ENCODE measurements around the gene CANT1. TPM values are rescaled to one million over a fixed set of nuclear protein-coding genes. Genes with fewer than 3 reads are reported as not detected.
"Not testable (repeated sequence)": the region's sequence is repeated elsewhere in the genome, so short reads cannot be mapped to it uniquely, and the experiment has no call there.

CANT1 gene
- total RNA-seq, 3 donors from 2014 or later: 46.7 to 68.6 (median 55.5) TPM

DNA sequence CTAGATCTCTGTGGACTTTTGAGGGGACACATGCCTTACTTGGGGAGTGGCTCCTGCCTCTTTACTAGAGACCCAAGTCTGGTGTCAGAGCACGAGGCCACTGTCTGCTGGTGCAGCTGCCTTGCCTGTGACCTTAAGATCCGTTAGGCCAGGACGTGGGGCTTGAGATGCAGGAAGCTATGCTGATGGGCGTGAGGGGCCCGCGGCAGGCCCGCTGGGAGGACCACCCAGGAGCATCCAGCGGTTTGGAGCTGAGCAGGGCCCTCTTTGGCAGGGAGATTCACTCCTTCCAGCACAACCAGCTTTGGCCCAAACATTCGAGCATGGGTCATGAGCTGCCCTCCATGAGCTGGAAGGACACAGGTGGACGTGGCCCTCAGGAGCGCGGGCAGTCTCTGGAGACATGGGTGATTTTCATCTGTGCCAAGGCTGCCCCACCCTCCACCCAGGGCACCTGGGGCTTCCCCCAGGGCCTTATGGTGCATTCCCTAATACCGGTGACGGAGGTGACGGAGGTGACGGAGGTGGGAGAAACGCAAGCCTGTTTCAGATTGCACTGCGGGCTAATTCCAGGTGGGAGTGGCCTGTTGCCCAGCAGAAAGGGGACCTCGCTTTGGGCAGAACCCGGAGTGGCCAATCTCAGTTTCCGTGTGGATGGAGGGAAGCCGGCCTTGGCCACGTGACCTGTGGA lies 42.5 kb downstream of the CANT1 start:
- H3K9me3 Mint-ChIP-seq: no peaks in the 10 kb centered on the region
- no peaks in the 10 kb centered on the region for H3K36me3 Mint-ChIP-seq (ENCODE audit: insufficient read depth)
- ATAC-seq: no peak
- DNase-seq: no peak
- peaks cover 7% of the 10 kb centered on the region for H3K4me1 Mint-ChIP-seq (ENCODE audit: low read depth)
- no peak overlapping the region for H3K4me3 Mint-ChIP-seq
- no peaks in the 10 kb centered on the region for H3K27me3 Mint-ChIP-seq (ENCODE audit: low read depth)

- Mint-ChIP-seq H3K4me3 (no peak overlapping the region), H3K9me3 (no peaks in the 10 kb centered on the region)
- no peak for ATAC-seq
These were observed 43.3 kb downstream of the CANT1 start for GRCh38 chr17:78966123-78966813.

DNA sequence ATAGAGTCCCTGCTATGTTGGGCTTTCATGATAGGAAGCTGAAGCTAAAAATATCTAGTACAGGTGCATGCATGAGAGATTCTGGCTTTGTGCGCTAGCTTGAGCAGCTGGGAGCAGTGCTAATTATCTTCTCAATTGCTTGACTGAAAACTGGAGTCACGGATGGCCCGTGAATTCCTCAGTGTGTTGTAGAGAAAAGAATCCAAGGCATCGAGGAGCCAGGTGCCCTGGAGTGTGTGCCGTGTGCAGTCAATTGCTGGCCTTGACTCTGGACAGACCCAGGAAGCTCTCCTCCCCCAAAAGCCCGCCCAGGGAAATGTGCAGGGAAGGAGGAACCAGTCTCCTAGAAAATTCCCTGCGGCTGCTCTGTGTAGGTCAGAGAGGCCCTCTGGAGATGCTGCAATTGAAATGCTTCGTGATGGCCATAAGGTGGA lies 44.1 kb downstream of the CANT1 start:
- Mint-ChIP-seq H3K9me3 (no peaks in the 10 kb centered on the region), H3K27me3 (ENCODE audit: low read depth) (no peaks in the 10 kb centered on the region), H3K4me1 (ENCODE audit: low read depth) (no peaks in the 10 kb centered on the region), H3K4me3 (no peak overlapping the region), H3K36me3 (ENCODE audit: insufficient read depth) (no peaks in the 10 kb centered on the region)
- ATAC-seq (no peak), DNase-seq (no peak)

More at GRCh38 chr17:78966123-78966813, 43.3 kb downstream of the CANT1 start:
- DNase-seq: no peak
- Mint-ChIP-seq H3K27me3 (ENCODE audit: low read depth) (no peaks in the 10 kb centered on the region), H3K36me3 (ENCODE audit: insufficient read depth) (no peaks in the 10 kb centered on the region), H3K4me1 (ENCODE audit: low read depth) (peaks cover 4% of the 10 kb centered on the region)

- no peaks in the 10 kb centered on the region for H3K9me3 Mint-ChIP-seq
- no peaks in the 10 kb centered on the region for H3K27me3 Mint-ChIP-seq (ENCODE audit: low read depth)
- ATAC-seq (no peak), DNase-seq (no peak)
- no peak overlapping the region for H3K4me3 Mint-ChIP-seq
- no peaks in the 10 kb centered on the region for H3K4me1 Mint-ChIP-seq (ENCODE audit: low read depth)
- H3K36me3 Mint-ChIP-seq (ENCODE audit: insufficient read depth): no peaks in the 10 kb centered on the region
These were observed 46.2 kb downstream of the CANT1 start for GRCh38 chr17:78963378-78963777.

- not testable (repeated sequence) for DNase-seq; H3K36me3 Mint-ChIP-seq (ENCODE audit: insufficient read depth); ATAC-seq; H3K4me3 Mint-ChIP-seq; H3K9me3 Mint-ChIP-seq; H3K27me3 Mint-ChIP-seq (ENCODE audit: low read depth); H3K4me1 Mint-ChIP-seq (ENCODE audit: low read depth)
These were observed 46.6 kb downstream of the CANT1 start for GRCh38 chr17:78962984-78963348.

- DNase-seq (no peak), ATAC-seq (no peak)
- H3K36me3 Mint-ChIP-seq (ENCODE audit: insufficient read depth): no peaks in the 10 kb centered on the region
- no peaks in the 10 kb centered on the region for H3K27me3 Mint-ChIP-seq (ENCODE audit: low read depth)
- H3K4me3 Mint-ChIP-seq: no peak overlapping the region
- H3K9me3 Mint-ChIP-seq: no peaks in the 10 kb centered on the region
- H3K4me1 Mint-ChIP-seq (ENCODE audit: low read depth): no peaks in the 10 kb centered on the region
These were observed 47.1 kb downstream of the CANT1 start for GRCh38 chr17:78962345-78962983.

DNA sequence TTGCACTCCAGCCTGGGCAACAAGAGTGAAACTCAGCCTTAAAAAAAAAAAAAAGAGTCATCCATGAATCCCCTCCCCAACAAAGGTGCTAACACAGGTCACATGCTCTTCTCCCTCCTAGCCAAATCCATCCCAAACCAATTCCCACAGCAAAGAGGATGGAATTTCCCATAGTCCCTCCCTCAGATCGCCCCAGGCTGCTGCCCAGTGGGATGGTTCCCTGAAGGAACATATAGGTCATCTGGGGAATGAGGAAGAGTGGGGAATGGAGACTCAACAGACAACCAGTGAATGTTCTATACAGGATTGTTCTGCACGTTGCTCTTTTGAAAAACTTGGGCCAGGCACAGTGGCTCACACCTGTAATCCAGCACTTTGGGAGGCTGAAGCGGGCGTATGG lies 48.0 kb downstream of the CANT1 start:
- no peak overlapping the region for H3K4me3 Mint-ChIP-seq
- no peak for ATAC-seq
- no peaks in the 10 kb centered on the region for H3K36me3 Mint-ChIP-seq (ENCODE audit: insufficient read depth)
- peaks cover 2% of the 10 kb centered on the region for H3K27me3 Mint-ChIP-seq (ENCODE audit: low read depth)
- no peak for DNase-seq
- no peaks in the 10 kb centered on the region for H3K4me1 Mint-ChIP-seq (ENCODE audit: low read depth)
- no peaks in the 10 kb centered on the region for H3K9me3 Mint-ChIP-seq

DNA sequence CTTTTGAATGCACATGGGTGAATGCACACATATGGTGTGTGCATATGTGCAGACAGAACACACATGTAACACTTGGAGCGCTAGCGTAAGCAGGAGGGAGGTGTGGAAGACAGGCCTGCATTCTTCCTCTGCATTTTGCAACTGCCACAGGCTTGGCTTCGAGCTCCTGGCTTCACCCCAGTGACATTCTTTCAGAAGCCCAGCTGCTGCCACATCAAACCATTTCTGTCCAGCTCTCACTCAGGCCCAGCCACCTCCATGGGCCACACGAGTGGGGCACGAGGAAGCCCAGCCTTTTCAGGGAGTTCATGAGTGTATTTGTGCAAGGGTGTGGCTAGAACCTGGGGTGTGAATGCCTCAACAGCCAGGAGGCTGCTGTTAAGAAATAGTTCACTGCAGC lies 48.6 kb downstream of the CANT1 start:
- Mint-ChIP-seq H3K27me3 (ENCODE audit: low read depth) (peaks cover 2% of the 10 kb centered on the region), H3K4me1 (ENCODE audit: low read depth) (no peaks in the 10 kb centered on the region), H3K9me3 (no peaks in the 10 kb centered on the region), H3K36me3 (ENCODE audit: insufficient read depth) (no peaks in the 10 kb centered on the region), H3K4me3 (no peak overlapping the region)
- no peak for ATAC-seq
- DNase-seq: no peak

GRCh38 chr17:78959803-78960202 lies 49.8 kb downstream of the CANT1 start:
- DNase-seq: no peak
- H3K27me3 Mint-ChIP-seq (ENCODE audit: low read depth): peaks cover 2% of the 10 kb centered on the region
- no peak overlapping the region for H3K4me3 Mint-ChIP-seq
- no peaks in the 10 kb centered on the region for H3K36me3 Mint-ChIP-seq (ENCODE audit: insufficient read depth)
- no peaks in the 10 kb centered on the region for H3K4me1 Mint-ChIP-seq (ENCODE audit: low read depth)
- H3K9me3 Mint-ChIP-seq: no peaks in the 10 kb centered on the region
- no peak for ATAC-seq

- DNase-seq: no peak
- Mint-ChIP-seq H3K4me1 (ENCODE audit: low read depth) (no peaks in the 10 kb centered on the region), H3K9me3 (no peaks in the 10 kb centered on the region), H3K36me3 (ENCODE audit: insufficient read depth) (no peaks in the 10 kb centered on the region), H3K27me3 (ENCODE audit: low read depth) (peaks cover 2% of the 10 kb centered on the region), H3K4me3 (no peak overlapping the region)
- no peak for ATAC-seq
These were observed 50.9 kb downstream of the CANT1 start for GRCh38 chr17:78958641-78959127.

DNA sequence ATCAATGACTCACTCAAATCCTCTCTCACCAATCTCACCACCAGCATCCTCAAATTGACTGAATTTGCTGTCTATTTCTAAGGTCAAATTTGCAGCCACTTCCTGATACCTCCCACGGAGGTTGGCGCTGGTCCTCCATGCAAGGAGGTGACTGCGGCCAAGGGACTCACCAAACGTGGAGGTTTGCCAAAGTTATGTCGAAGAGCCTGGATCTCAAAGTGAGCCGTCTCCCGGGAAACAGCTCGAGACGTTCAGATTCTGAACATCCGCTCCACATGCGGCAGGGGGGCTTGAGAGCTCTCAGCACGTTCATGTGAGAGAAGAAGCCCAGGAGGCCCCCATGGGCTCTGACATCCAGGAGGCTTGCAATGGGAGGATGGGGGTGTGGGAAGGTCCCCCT lies 52.4 kb downstream of the CANT1 start:
- no peak for ATAC-seq
- Mint-ChIP-seq H3K9me3 (no peaks in the 10 kb centered on the region), H3K27me3 (ENCODE audit: low read depth) (peaks cover 9% of the 10 kb centered on the region), H3K36me3 (ENCODE audit: insufficient read depth) (no peaks in the 10 kb centered on the region), H3K4me1 (ENCODE audit: low read depth) (no peaks in the 10 kb centered on the region), H3K4me3 (no peak overlapping the region)
- no peak for DNase-seq

DNA sequence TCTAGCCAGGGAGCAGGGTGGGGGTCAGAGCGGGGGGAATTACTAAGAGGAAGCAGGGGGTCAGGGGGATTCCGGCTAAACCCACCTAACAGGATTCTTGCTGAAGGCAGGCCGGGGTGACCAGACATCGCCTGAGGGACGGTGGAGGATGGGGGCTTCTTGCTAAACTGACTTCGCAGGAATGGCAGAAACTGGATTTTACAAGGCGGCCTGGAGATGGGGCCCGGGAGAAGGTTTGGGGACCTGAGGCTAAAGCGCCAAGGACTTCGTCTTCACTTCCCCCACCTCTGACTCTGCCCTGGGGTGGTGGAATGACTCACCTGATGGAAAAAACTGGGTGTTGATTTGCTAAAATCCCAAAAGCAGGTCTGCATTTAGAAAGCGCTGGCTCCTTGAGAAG lies 53.3 kb downstream of the CANT1 start:
- H3K9me3 Mint-ChIP-seq: peaks cover 2% of the 10 kb centered on the region
- no peaks in the 10 kb centered on the region for H3K4me1 Mint-ChIP-seq (ENCODE audit: low read depth)
- peaks cover 9% of the 10 kb centered on the region for H3K27me3 Mint-ChIP-seq (ENCODE audit: low read depth)
- no peaks in the 10 kb centered on the region for H3K36me3 Mint-ChIP-seq (ENCODE audit: insufficient read depth)
- DNase-seq: no peak
- no peak for ATAC-seq
- no peak overlapping the region for H3K4me3 Mint-ChIP-seq

DNA sequence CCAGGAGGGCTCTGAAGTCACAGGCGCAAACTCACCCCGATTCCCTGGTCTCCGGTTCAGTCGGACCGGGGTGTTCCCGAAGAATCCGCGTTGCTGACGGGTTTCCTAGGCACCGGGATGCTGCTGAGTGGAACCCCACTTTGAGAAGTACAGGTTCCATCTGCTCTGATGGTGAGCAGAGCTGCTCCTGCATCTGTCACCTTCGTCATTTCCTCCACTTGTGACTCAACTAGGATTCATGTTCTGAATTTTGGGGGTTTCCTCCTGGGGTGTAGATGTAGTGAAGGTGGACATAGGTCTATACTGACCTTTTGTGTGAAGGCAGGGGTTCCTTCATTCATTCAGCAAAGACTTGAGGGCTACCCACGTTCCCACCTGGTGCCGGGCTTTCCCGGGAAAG lies 54.9 kb downstream of the CANT1 start:
- Mint-ChIP-seq H3K9me3 (peaks cover 17% of the 10 kb centered on the region), H3K27me3 (ENCODE audit: low read depth) (peaks cover 9% of the 10 kb centered on the region), H3K4me1 (ENCODE audit: low read depth) (no peaks in the 10 kb centered on the region), H3K4me3 (no peak overlapping the region), H3K36me3 (ENCODE audit: insufficient read depth) (no peaks in the 10 kb centered on the region)
- DNase-seq (no peak), ATAC-seq (no peak)

- peaks cover 9% of the 10 kb centered on the region for H3K27me3 Mint-ChIP-seq (ENCODE audit: low read depth)
- no peaks in the 10 kb centered on the region for H3K4me1 Mint-ChIP-seq (ENCODE audit: low read depth)
- H3K4me3 Mint-ChIP-seq: no peak overlapping the region
- peaks cover 17% of the 10 kb centered on the region for H3K9me3 Mint-ChIP-seq
- DNase-seq (no peak), ATAC-seq (no peak)
- H3K36me3 Mint-ChIP-seq (ENCODE audit: insufficient read depth): no peaks in the 10 kb centered on the region
These were observed 55.9 kb downstream of the CANT1 start for GRCh38 chr17:78953356-78954350.

Data from activated T-cell treated with anti-CD3 and anti-CD28 coated beads, Interleukin-2, amount 50 U/mL, for 4 hours (primary cell).